ENCODE results near the gene PIAS3.
"Not testable (repeated sequence)": the region's sequence is repeated elsewhere in the genome, so short reads cannot be mapped to it uniquely, and the experiment has no call there.

The PIAS3 gene

DNA sequence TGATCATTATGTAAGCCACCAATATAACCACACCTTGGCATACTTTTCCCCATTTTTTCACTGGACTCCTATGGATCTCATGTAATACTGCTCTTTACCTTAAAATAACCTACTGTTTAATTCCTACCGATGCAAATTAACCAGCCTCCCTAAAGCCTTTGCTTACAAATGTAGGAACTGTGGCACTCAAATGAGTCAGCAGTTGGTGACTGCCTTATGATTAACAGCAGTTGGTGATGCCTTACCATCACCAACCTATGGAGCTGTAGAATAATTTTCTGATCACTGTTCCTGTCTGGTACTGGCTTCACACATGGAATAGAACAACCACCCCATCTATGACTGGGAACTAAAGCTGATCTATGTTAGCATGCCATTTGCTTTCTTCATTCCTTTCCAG lies 21.2 kb downstream of the PIAS3 start:
- H3K9me3 ChIP-seq (ENCODE audit: insufficient read depth, low read length) = no peaks in the 10 kb centered on the region
- no peak for DNase-seq (ENCODE audit: low read depth, low spot score)
- H3K27me3 ChIP-seq (ENCODE audit: insufficient read depth, insufficient read length) = no peaks in the 10 kb centered on the region
- peaks cover 98% of the 10 kb centered on the region for H3K36me3 ChIP-seq (ENCODE audit: insufficient read depth, insufficient read length, low read length)
- H3K4me3 ChIP-seq (ENCODE audit: insufficient read length, low read depth) = no peak overlapping the region
- TF ChIP-seq YY1 (IDR thresholded peaks at IDR 0.05; ENCODE audit: insufficient read depth, insufficient read length) (no peak), SUZ12 (IDR thresholded peaks at IDR 0.05; ENCODE audit: extremely low read depth, insufficient read depth, insufficient read length) (no peak), ZNF274 (IDR thresholded peaks at IDR 0.05; ENCODE audit: low read depth, low read length) (no peak)
- no peaks in the 10 kb centered on the region for H3K4me1 ChIP-seq (ENCODE audit: insufficient read depth, insufficient read length)
- no peak overlapping the region for H3K9ac ChIP-seq (ENCODE audit: insufficient read length, low read depth)

DNA sequence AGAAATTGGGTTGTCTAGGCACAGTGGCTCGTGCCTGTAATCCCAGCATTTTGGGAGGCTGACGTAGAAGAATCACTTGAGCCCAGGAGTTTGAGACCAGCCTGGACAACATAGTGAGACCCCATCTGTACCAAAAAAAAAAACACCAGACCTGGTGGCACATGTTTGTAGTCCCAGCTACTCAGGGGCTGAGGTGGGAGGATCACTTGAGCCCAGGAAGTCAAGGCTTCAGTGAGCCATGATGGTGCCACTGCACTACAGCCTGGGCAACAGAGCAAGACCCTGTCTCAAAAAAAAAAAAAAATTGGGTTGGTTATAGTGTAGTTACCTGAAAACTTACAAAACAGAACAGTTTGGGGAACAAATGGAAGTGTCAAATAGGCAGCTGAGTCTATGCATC lies 28.1 kb downstream of the PIAS3 start:
- H3K4me1 ChIP-seq (ENCODE audit: insufficient read depth, insufficient read length); H3K9me3 ChIP-seq (ENCODE audit: insufficient read depth, low read length); DNase-seq (ENCODE audit: low read depth, low spot score); H3K27me3 ChIP-seq (ENCODE audit: insufficient read depth, insufficient read length); H3K4me3 ChIP-seq (ENCODE audit: insufficient read length, low read depth); H3K9ac ChIP-seq (ENCODE audit: insufficient read length, low read depth): not testable (repeated sequence)
- H3K36me3 ChIP-seq (ENCODE audit: insufficient read depth, insufficient read length, low read length) = peaks cover 96% of the 10 kb centered on the region

DNA sequence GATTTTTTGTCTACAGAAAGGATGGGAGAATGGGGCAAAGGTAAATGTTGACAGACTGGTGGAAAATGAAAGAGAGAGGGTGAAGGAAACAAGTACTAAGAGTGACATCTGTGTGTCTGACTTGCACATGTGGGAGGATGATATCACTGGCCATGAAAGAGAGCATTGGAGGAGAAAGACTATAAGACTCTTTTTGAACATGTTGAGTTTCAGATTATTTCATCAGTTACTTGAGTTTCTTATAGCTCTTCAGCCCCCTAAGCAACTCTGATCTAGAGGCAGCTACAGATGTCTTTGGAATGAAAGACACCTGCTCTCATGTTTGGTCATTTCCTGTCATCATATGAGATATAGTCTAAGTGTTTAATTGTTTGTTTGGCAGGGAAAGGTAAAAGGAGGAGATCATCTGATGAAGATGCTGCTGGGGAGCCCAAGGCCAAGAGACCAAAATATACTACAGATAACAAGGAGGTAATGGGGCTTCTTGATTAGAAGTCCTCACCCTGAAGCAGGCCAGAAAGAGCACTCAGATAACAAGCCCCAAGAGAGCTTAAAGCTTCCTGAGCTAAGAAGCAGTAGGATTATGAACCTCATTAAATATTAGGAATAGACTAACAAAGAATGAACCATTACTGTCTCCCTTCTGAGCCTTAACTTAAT lies 30.4 kb downstream of the PIAS3 start:
- no peak for DNase-seq (ENCODE audit: low read depth, low spot score)
- peaks cover 78% of the 10 kb centered on the region for H3K36me3 ChIP-seq (ENCODE audit: insufficient read depth, insufficient read length, low read length)

DNA sequence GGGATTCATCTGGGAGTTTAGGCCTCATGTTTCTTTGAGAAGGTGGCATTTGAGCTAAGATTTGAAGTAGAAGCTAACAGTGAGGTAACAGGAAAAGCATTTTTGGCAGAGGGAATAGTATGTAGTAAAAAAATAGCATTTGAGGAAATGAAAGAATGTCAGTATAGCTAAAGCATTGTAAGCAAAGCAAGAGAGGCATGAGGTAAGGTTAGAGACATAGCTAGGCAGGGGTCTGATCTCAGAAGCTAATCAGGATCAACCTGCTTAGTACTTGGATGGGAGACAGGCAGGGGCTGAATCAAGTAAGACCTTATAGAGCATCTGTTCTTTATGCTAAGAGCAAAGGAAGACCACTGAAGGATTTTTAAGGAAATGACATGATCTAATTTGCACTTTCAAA lies 30.9 kb downstream of the PIAS3 start:
- no peak overlapping the region for H3K4me3 ChIP-seq (ENCODE audit: insufficient read length, low read depth)
- no peaks in the 10 kb centered on the region for H3K27me3 ChIP-seq (ENCODE audit: insufficient read depth, insufficient read length)
- no peak for TF ChIP-seq SUZ12 (IDR thresholded peaks at IDR 0.05; ENCODE audit: extremely low read depth, insufficient read depth, insufficient read length)
- TF ChIP-seq YY1 (IDR thresholded peaks at IDR 0.05; ENCODE audit: insufficient read depth, insufficient read length) = no peak
- TF ChIP-seq ZNF274 (IDR thresholded peaks at IDR 0.05; ENCODE audit: low read depth, low read length) = no peak
- H3K4me1 ChIP-seq (ENCODE audit: insufficient read depth, insufficient read length) = no peaks in the 10 kb centered on the region
- peaks cover 73% of the 10 kb centered on the region for H3K36me3 ChIP-seq (ENCODE audit: insufficient read depth, insufficient read length, low read length)
- no peaks in the 10 kb centered on the region for H3K9me3 ChIP-seq (ENCODE audit: insufficient read depth, low read length)
- no peak for DNase-seq (ENCODE audit: low read depth, low spot score)
- no peak overlapping the region for H3K9ac ChIP-seq (ENCODE audit: insufficient read length, low read depth)

More for the DNA sequence above, 30.4 kb downstream of the PIAS3 start:
- TF ChIP-seq SUZ12 (IDR thresholded peaks at IDR 0.05; ENCODE audit: extremely low read depth, insufficient read depth, insufficient read length) = no peak
- no peak for TF ChIP-seq ZNF274 (IDR thresholded peaks at IDR 0.05; ENCODE audit: low read depth, low read length)
- no peak for TF ChIP-seq YY1 (IDR thresholded peaks at IDR 0.05; ENCODE audit: insufficient read depth, insufficient read length)
- Histone ChIP-seq H3K9ac (ENCODE audit: insufficient read length, low read depth) (no peak overlapping the region), H3K4me3 (ENCODE audit: insufficient read length, low read depth) (no peak overlapping the region), H3K9me3 (ENCODE audit: insufficient read depth, low read length) (no peaks in the 10 kb centered on the region), H3K4me1 (ENCODE audit: insufficient read depth, insufficient read length) (no peaks in the 10 kb centered on the region), H3K27me3 (ENCODE audit: insufficient read depth, insufficient read length) (no peaks in the 10 kb centered on the region)

DNA sequence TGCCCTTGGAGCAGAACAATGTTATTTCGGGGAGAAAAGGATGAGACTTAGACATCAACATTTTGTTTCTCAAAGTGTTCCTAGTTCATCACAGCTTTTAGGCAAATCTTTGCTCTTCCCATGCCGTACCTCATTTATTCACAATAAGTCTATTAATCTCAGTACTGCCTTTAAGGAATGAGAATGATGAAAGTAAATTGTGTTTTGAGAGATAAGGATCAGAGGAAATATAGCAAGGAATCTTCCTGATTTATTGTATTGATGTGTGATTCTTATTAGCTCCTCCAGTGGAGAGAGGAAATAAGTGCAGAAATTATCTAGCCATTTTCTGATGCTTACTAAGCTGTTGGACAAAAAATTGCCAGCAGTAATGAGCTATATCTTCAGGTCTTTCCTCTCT lies 32.9 kb downstream of the PIAS3 start:
- Histone ChIP-seq H3K36me3 (ENCODE audit: insufficient read depth, insufficient read length, low read length) (peaks cover 54% of the 10 kb centered on the region), H3K9ac (ENCODE audit: insufficient read length, low read depth) (no peak overlapping the region), H3K27me3 (ENCODE audit: insufficient read depth, insufficient read length) (no peaks in the 10 kb centered on the region), H3K9me3 (ENCODE audit: insufficient read depth, low read length) (no peaks in the 10 kb centered on the region), H3K4me3 (ENCODE audit: insufficient read length, low read depth) (no peak overlapping the region), H3K4me1 (ENCODE audit: insufficient read depth, insufficient read length) (no peaks in the 10 kb centered on the region)
- no peak for DNase-seq (ENCODE audit: low read depth, low spot score)
- TF ChIP-seq YY1 (IDR thresholded peaks at IDR 0.05; ENCODE audit: insufficient read depth, insufficient read length) = no peak
- TF ChIP-seq SUZ12 (IDR thresholded peaks at IDR 0.05; ENCODE audit: extremely low read depth, insufficient read depth, insufficient read length) = no peak
- no peak for TF ChIP-seq ZNF274 (IDR thresholded peaks at IDR 0.05; ENCODE audit: low read depth, low read length)

DNA sequence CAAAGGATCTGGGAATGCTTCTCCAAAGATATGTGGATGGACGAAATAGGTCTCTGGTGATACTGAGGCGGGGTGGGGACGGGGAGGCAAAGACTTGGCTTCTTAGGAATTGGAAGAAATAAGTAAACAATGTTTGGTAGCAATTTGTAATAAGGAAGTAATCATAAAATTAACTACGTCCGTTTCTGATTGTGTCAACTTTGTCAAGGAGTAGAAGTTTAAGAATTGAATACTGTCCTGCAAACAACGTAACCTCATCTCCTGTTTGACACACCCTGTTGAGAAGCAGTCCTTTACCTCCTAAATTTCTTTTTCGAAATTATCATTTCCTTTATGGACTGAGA lies 34.4 kb downstream of the PIAS3 start:
- no peaks in the 10 kb centered on the region for H3K4me1 ChIP-seq (ENCODE audit: insufficient read depth, insufficient read length)
- TF ChIP-seq YY1 (IDR thresholded peaks at IDR 0.05; ENCODE audit: insufficient read depth, insufficient read length) (no peak), SUZ12 (IDR thresholded peaks at IDR 0.05; ENCODE audit: extremely low read depth, insufficient read depth, insufficient read length) (no peak), ZNF274 (IDR thresholded peaks at IDR 0.05; ENCODE audit: low read depth, low read length) (no peak)
- peak overlapping the region; percentile 97 for H3K4me3 ChIP-seq (ENCODE audit: insufficient read length, low read depth)
- no peaks in the 10 kb centered on the region for H3K27me3 ChIP-seq (ENCODE audit: insufficient read depth, insufficient read length)
- peaks cover 38% of the 10 kb centered on the region for H3K36me3 ChIP-seq (ENCODE audit: insufficient read depth, insufficient read length, low read length)
- H3K9ac ChIP-seq (ENCODE audit: insufficient read length, low read depth) = peak overlapping the region; percentile 97
- DNase-seq (ENCODE audit: low read depth, low spot score) = no peak
- H3K9me3 ChIP-seq (ENCODE audit: insufficient read depth, low read length) = no peaks in the 10 kb centered on the region

DNA sequence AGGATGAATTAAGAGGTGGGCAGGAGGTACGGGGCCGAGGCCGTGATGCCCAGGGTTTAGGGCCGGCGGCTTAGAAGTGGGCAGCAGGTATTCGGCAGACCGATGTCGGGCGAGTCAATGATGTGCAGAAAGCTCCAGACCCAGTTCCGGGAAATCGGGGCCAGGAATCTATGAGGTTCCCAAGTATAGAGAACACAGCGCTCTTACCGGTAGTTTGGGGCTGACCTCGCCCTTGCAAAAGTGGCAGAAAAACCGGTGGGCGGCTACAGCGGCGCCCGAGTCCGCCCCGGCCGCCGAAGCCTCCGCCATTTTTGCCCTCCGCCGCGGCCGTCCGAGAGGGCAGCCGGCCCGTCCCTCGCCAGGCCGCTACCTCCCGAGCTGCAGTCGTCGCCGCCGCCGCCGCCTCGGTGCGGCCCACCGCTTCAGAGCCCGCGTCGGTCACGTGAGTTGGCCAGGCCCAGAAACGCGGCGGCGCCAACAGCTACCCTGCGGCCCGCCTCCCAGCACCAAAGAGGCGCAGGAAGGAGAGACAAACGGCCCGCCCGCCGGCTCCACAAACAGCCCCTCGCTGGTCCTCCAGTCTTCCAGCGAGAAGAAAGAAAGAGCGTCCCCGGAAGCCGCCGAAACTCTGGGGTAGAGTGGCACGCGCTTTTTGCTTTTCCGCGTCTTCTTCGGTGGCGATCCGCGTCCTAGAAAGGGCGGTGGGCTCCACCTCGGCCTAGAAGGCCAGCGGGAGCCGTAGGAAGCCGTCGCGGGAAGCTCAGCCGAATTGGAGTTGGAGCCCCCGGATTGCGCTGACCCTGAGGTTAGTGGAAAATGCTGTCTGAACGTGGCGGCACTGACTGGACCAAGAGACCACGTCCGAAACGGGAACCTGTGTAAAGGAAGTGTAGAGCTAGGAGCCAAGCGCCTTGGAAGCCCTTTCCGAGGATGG lies 35.0 kb downstream of the PIAS3 start, which contains the start of the genes POLR3C and RNF115:
Gene POLR3C (plus strand): TSS at position 636 of the 934 bp plus-strand sequence. CDS start 1,577 bp downstream, outside the sequence.
Gene RNF115 (minus strand): TSS at position 531 of the 934 bp plus-strand sequence. CDS start 222 bp downstream, at position 309.
- H3K36me3 ChIP-seq (ENCODE audit: insufficient read depth, insufficient read length, low read length) = peaks cover 32% of the 10 kb centered on the region
- peak within 1 kb of the TSS; percentile 97 for H3K4me3 ChIP-seq (ENCODE audit: insufficient read length, low read depth)
- peak within 1 kb of the TSS; percentile 97 for H3K9ac ChIP-seq (ENCODE audit: insufficient read length, low read depth)
- no peaks in the 10 kb centered on the region for H3K27me3 ChIP-seq (ENCODE audit: insufficient read depth, insufficient read length)
- DNase-seq (ENCODE audit: low read depth, low spot score) = peak; percentile 93
- TF ChIP-seq SUZ12 (IDR thresholded peaks at IDR 0.05; ENCODE audit: extremely low read depth, insufficient read depth, insufficient read length) (no peak), YY1 (IDR thresholded peaks at IDR 0.05; ENCODE audit: insufficient read depth, insufficient read length) (no peak), ZNF274 (IDR thresholded peaks at IDR 0.05; ENCODE audit: low read depth, low read length) (no peak)
- no peaks in the 10 kb centered on the region for H3K9me3 ChIP-seq (ENCODE audit: insufficient read depth, low read length)
- H3K4me1 ChIP-seq (ENCODE audit: insufficient read depth, insufficient read length) = no peaks in the 10 kb centered on the region

DNA sequence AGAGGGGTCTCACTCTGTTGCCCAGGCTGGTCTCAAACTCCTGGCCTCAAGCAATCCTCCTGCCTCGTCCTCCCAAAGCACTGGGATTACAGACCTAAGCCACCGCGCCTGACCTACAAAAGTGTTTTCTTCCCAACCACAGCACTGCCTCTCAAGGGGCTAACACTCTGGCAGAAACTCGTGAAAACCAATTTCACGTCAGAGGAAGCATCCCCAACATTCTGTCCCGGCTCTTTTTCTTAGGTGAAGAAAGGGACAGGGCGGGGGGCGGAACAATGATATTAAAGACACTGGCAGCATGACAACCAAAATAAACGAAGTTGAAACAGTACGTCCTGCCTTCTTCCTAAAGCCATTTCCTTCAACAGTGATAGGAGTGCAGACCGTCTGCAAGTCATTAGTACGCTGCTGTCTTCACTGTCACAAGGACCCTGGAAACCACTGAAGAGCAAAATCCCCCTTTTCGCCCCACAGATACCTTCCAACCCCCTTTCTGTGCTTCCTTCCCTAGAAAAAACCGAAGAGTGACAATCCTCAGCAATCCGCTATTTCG lies 36.0 kb downstream of the PIAS3 start:
- not testable (repeated sequence) for H3K27me3 ChIP-seq (ENCODE audit: insufficient read depth, insufficient read length); H3K4me1 ChIP-seq (ENCODE audit: insufficient read depth, insufficient read length); DNase-seq (ENCODE audit: low read depth, low spot score); H3K4me3 ChIP-seq (ENCODE audit: insufficient read length, low read depth); H3K9me3 ChIP-seq (ENCODE audit: insufficient read depth, low read length); H3K9ac ChIP-seq (ENCODE audit: insufficient read length, low read depth)
- H3K36me3 ChIP-seq (ENCODE audit: insufficient read depth, insufficient read length, low read length) = peaks cover 22% of the 10 kb centered on the region

DNA sequence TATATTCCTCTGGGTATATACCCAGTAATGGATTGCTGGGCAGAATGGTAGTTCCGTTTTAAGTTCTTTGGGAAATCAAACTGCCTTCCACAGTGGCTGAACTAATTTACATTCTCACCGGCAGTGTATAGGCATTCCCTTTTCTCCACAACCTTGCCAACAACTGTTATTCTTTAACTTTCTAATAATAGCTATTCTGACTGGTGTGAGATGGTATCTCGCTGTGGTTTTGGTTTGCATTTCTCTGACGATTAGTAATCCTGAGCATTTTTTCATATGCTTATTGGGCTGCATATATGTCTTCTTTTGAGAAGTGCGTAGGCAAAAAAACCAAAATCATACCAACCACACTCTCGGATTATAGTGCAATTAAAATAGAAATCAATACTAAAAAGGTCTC lies 40.8 kb downstream of the PIAS3 start:
- H3K9me3 ChIP-seq (ENCODE audit: insufficient read depth, low read length); H3K36me3 ChIP-seq (ENCODE audit: insufficient read depth, insufficient read length, low read length); H3K4me1 ChIP-seq (ENCODE audit: insufficient read depth, insufficient read length); H3K27me3 ChIP-seq (ENCODE audit: insufficient read depth, insufficient read length); H3K4me3 ChIP-seq (ENCODE audit: insufficient read length, low read depth); H3K9ac ChIP-seq (ENCODE audit: insufficient read length, low read depth); DNase-seq (ENCODE audit: low read depth, low spot score): not testable (repeated sequence)
